ENCODE measurements around the gene PITPNM2. TPM values are rescaled to one million over a fixed set of nuclear protein-coding genes. Genes with fewer than 3 reads are reported as not detected.

Gene PITPNM2
- total and polyA plus RNA-seq, 12 donors: 5.6 to 32.7 (median 18.4) TPM

DNA sequence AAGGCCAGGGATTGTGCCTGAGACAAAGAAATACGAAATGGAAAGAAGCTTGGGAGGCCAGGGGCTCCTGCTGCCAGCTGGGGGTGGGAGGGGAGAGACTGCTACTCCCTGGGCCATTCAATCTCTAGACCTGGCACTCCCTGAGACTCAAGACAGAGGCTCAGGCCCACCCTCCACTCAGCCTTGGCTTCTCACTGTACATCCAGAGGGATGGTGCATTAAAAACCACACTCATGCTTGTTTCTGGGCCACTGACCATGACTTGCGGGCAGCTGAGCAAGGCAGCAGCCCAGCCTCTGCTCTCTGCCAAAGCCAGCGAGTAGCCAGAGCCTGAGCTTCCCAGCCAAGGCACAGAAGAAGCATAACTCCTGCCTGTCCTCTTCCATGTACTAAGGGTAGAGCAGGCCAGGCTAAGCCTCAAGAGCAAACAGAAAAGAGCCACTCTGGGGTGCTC lies 41.5 kb downstream of the PITPNM2 start:
- no peak for TF ChIP-seq CTCF (IDR thresholded peaks at IDR 0.05)
- Histone ChIP-seq H3K4me1 (peaks cover 39 to 92% (median 71%) of the 10 kb centered on the region in 9 donors), H3K27ac (peak overlapping the region in 9 of 10 donors; percentile 65 to 92 (median 85)), H3K36me3 (peaks cover 0 to 10% (median 0%) of the 10 kb centered on the region in 9 donors), H3K27me3 (no peaks in the 10 kb centered on the region), H3K4me3 (no peak overlapping the region), H3K9me3 (no peaks in the 10 kb centered on the region)
- intact Hi-C loops (cut with DNase I): loop anchor here in 7 of 10 donors (5.0 kb wide), 2 partner anchors 33 to 38 kb away; no protein-coding TSS in a partner anchor
- 61 to 63% methylated on average over 3 of the region's 3 CpGs for WGBS, 2 donors
- DNase-seq (no peak), ATAC-seq (no peak)

DNA sequence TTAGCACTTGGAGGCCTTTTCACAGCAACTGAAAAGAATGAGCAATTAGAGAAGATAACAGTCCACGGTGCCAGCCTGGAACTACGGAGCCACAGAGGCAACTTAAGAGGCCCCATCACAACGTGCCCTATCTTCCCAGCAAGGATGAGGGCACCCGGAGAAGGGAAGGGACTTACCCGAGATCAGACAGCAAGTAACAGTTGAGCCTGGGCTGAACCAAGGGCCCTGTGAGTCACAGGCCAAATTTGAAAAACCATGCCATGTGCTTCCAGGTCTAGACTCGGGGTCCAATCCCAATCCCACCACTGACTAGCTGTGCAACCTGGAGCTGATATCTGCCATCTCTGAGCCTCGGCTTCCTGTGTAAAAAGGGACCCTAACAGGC lies 42.2 kb downstream of the PITPNM2 start:
- H3K9me3 ChIP-seq: no peaks in the 10 kb centered on the region
- H3K4me1 ChIP-seq: peaks cover 40 to 90% (median 65%) of the 10 kb centered on the region in 9 donors
- no peak overlapping the region for H3K4me3 ChIP-seq
- H3K36me3 ChIP-seq: peaks cover 0 to 10% (median 0%) of the 10 kb centered on the region in 9 donors
- H3K27me3 ChIP-seq: no peaks in the 10 kb centered on the region
- intact Hi-C loops (cut with DNase I): loop anchor here in 7 of 10 donors (5.0 kb wide), 2 partner anchors 34 to 39 kb away; no protein-coding TSS in a partner anchor
- DNase-seq (no peak), ATAC-seq (no peak)
- peak overlapping the region; percentile 22 to 92 (median 83) for H3K27ac ChIP-seq
- no peak for TF ChIP-seq CTCF (IDR thresholded peaks at IDR 0.05)
- WGBS, 2 donors: 75% methylated on average over 7 of the region's 7 CpGs

DNA sequence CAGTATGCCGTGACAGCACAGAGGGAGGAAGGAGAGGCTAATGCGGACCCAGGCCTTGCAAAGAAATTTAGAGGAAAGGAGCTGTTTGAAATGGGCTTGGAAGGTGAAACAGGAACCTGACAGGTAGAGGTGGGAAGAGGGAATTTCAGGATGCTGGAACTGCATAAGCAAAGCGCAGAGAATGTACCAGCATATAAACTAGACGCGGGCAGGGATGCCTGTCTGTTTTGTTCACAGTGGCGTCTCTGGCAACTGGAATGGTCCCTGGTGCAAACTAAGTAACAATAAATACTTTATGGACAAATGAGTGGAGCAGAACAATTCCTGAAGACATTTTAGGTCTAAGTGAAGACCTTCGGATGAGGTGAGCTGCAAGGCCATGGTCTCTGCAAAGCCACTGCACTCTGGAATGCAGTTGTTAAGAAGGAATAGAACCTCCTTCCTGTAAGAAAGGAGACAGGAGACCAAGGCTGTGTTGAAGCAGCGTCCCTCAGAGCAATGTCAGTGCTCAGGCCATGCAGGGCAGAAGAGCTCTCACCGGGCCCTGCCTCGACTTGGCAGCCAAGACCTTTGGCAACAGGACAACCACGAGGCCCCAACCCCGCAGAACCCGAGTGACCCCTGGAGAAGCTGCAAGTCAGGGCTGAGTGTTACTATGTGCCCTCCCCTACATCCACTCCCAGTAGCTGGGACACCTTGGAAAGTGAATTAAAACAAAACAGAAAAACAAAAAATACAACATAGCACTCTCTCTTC lies 42.8 kb downstream of the PITPNM2 start:
- ATAC-seq (peak; percentile 13 to 49 (median 26)), DNase-seq (peak in 1 of 2 donors; percentile 45)
- intact Hi-C loops (cut with DNase I): loop anchor here in 7 of 10 donors (5.0 kb wide), 2 partner anchors 34 to 39 kb away; no protein-coding TSS in a partner anchor
- Histone ChIP-seq H3K4me1 (peaks cover 40 to 90% (median 66%) of the 10 kb centered on the region in 9 donors), H3K36me3 (peaks cover 0 to 10% (median 0%) of the 10 kb centered on the region in 9 donors), H3K27me3 (no peaks in the 10 kb centered on the region), H3K9me3 (no peaks in the 10 kb centered on the region), H3K27ac (peak overlapping the region; percentile 22 to 92 (median 83)), H3K4me3 (no peak overlapping the region)
- TF ChIP-seq CTCF (IDR thresholded peaks at IDR 0.05): no peak
- WGBS, 2 donors: 48 to 52% methylated on average over 13 of the region's 13 CpGs

DNA sequence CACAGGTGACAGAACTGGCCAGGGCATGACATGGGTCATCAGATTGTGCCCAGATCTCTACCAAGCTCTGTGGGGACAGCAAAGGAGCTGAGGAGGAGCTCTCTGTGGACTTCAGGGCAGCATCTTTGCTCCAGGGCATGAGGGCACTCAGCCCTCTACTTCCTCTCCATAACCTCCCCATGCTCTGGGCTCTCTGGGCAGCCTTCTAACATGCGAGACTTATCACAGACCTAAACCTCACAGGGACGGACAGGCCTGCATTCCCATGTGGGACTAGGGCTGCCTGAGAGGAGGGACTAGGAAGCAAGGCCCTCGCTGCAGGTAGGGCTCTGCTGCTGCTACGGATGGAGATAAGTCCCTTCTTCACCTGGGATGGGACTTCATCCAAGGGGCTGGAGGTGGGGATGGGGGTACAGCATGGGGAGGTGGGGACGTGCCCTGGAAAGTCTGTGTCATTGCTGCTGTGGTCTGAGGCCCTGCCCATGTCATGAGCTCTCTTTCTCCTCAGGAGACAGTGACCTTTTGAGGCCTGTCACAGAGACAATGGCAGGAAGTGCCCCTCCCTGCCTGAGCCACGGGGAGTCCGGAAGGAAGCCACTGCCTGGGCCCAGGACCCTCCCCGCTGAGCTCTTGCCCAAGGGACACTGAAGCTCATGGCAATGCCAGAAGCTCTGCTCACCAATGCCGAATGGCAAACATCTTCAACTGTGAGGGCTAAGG lies 44.1 kb downstream of the PITPNM2 start:
- ATAC-seq (peak; percentile 50 to 84 (median 60)), DNase-seq (peak in 1 of 2 donors; percentile 60)
- H3K9me3 ChIP-seq: no peaks in the 10 kb centered on the region
- WGBS, 2 donors: 41% methylated on average over 9 of the region's 9 CpGs
- no peak overlapping the region for H3K4me3 ChIP-seq
- H3K4me1 ChIP-seq: peaks cover 36 to 90% (median 77%) of the 10 kb centered on the region in 9 donors
- no peak for TF ChIP-seq CTCF (IDR thresholded peaks at IDR 0.05)
- intact Hi-C loops (cut with DNase I): loop anchor here in 7 of 10 donors (5.0 kb wide), 2 partner anchors 36 to 41 kb away; no protein-coding TSS in a partner anchor
- H3K27ac ChIP-seq: peak overlapping the region; percentile 4 to 92 (median 83)
- no peaks in the 10 kb centered on the region for H3K27me3 ChIP-seq
- peaks cover 0 to 14% (median 0%) of the 10 kb centered on the region in 9 donors for H3K36me3 ChIP-seq
